DMS53 treated with DMSO at 0.1 percent for 48 hours (cell line): ENCODE data around the gene CH25H.

Source experiments
- DNase-seq: peaks from one replicate; lab custom pipeline; 2025; ENCODE audit not compliant: unreplicated experiment; lab: John Stamatoyannopoulos, UW

The CH25H gene

GRCh38 chr10:89233033-89233432, 25.9 kb upstream of the CH25H start:
- no peak for DNase-seq

- DNase-seq = no peak
Observed at GRCh38 chr10:89228962-89229361, 21.8 kb upstream of the CH25H start.

GRCh38 chr10:89228146-89228545, 21.0 kb upstream of the CH25H start:
- no peak for DNase-seq

GRCh38 chr10:89226891-89227290, 19.8 kb upstream of the CH25H start:
- DNase-seq = no peak

GRCh38 chr10:89224739-89225443, 17.8 kb upstream of the CH25H start:
- DNase-seq = no peak

GRCh38 chr10:89221919-89222318, 14.8 kb upstream of the CH25H start:
- DNase-seq = no peak

- no peak for DNase-seq
Observed at GRCh38 chr10:89219513-89220218, 12.5 kb upstream of the CH25H start.

GRCh38 chr10:89217057-89217990, 10.2 kb upstream of the CH25H start:
- DNase-seq = peak; percentile 66

GRCh38 chr10:89216056-89216455, 8.9 kb upstream of the CH25H start:
- DNase-seq = no peak

GRCh38 chr10:89215511-89215910, 8.4 kb upstream of the CH25H start:
- DNase-seq = no peak

- DNase-seq = no peak
Observed at GRCh38 chr10:89214566-89215165, 7.5 kb upstream of the CH25H start.

- peak; percentile 60 for DNase-seq
Observed at GRCh38 chr10:89213191-89213808, 6.2 kb upstream of the CH25H start.

GRCh38 chr10:89210794-89211425, 3.8 kb upstream of the CH25H start:
- DNase-seq = no peak

- DNase-seq = no peak
Observed at GRCh38 chr10:89209718-89210117, 2.6 kb upstream of the CH25H start.

GRCh38 chr10:89207801-89208551, 859 bp upstream of the CH25H start:
- peak; percentile 37 for DNase-seq

GRCh38 chr10:89206402-89207180, 526 bp downstream of the CH25H start:
- peak; percentile 16 for DNase-seq

GRCh38 chr10:89204621-89205185, 2.4 kb downstream of the CH25H start:
- no peak for DNase-seq

- DNase-seq = no peak
Observed at GRCh38 chr10:89203237-89203636, 3.9 kb downstream of the CH25H start.
